Memory B cell (primary cell): ENCODE data around the gene NECTIN1.

Source experiments
- ATAC-seq: fragments of 150-1000 bp; cut with Tn5 transposase; 2 replicates; pipeline ENCODE4 v1.10.0; 2021; ENCODE audit warnings: low read depth, mild to moderate bottlenecking, moderate library complexity
- DNase-seq, 2 donors: peaks; one replicate each; pipeline ENCODE4 v3.0.0; 2022; ENCODE audit warnings: low spot score in 2 of 2
- H3K27ac Mint-ChIP-seq: one replicate; pipeline ENCODE4 v1.8.0; 2022; ENCODE audit warnings: mild to moderate bottlenecking, moderate library complexity, mixed read lengths
- H3K27me3 Mint-ChIP-seq: one replicate; pipeline ENCODE4 v1.8.0; 2022; ENCODE audit warnings: mixed read lengths
- H3K36me3 Mint-ChIP-seq: one replicate; pipeline ENCODE4 v1.8.0; 2022; ENCODE audit warnings: mild to moderate bottlenecking, mixed read lengths
- H3K4me1 Mint-ChIP-seq: one replicate; pipeline ENCODE4 v1.8.0; 2022; ENCODE audit warnings: mixed read lengths
- H3K4me3 Mint-ChIP-seq: one replicate; pipeline ENCODE4 v1.8.0; 2022; ENCODE audit warnings: mild to moderate bottlenecking, moderate library complexity, mixed read lengths
- H3K9me3 Mint-ChIP-seq: one replicate; pipeline ENCODE4 v1.8.0; 2022; ENCODE audit warnings: mixed read lengths

NECTIN1 gene

DNA sequence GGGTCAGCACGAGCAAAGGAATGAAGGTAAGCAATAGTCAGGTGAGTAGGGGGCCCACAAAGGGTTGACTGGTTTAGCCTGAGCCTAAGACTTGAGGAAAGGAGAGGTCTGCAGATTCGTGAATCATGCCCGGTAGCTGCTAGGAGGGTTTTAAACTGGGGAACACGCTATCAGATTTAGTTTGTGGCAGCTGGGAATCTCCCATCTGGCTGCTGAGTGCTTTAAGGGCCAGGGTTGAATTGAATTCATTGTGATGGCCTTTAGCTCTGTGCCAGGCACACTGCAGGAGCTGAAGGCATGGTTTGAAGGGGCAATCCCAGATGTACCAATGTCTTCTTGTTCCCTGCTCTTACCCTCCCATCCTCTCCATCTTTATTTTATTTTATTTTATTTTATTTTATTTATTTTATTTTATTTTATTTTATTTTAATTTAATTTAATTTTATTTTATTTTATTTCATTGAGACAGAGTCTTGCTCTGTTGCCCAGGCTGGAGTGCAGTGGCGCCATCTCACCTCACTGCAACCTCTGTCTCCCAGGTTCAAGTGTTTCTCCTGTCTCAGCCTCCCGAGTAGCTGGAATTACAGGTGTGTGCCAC is 1.9 kb upstream of the NECTIN1 start:
- Mint-ChIP-seq H3K27ac (no peak overlapping the region), H3K36me3 (no peaks in the 10 kb centered on the region), H3K27me3 (peaks cover 24% of the 10 kb centered on the region), H3K9me3 (no peaks in the 10 kb centered on the region), H3K4me1 (peaks cover 14% of the 10 kb centered on the region), H3K4me3 (no peak overlapping the region)
- ATAC-seq, result no peak
- DNase-seq, result no peak

DNA sequence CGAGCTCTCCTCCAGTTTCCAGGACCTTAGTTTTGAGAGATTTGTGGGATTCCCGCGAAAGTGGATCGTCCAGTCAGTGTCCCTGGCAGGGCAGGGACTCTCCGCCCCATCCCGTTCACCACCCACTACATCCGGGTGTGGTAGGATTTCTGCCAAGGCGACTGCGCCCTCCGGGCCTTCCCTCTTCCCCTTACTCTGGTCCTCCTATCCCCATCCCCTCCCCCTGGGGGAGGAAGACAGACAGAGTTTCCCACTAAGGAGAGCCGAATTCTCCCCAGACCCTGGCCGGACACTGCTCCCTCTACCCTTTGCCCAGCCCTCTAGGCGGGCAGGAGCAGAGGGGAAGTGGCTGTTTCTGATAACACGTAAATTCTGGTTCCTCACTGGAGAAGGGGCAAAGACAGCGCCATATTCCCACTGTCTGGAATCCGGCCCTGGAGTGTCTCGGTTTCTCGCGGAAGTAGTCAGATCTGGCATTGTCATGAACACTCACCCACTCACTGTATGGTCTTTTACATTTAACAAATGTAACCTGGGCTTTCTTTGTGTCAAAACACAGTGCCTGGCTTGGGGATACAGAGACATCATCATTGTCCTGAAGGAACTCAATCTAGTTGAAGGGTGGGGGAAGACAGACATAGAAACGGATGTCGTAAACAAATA is 1.1 kb upstream of the NECTIN1 start:
- peaks cover 19% of the 10 kb centered on the region for H3K4me1 Mint-ChIP-seq
- no peaks in the 10 kb centered on the region for H3K9me3 Mint-ChIP-seq
- H3K4me3 Mint-ChIP-seq, result peak overlapping the region; percentile 83
- peak overlapping the region; percentile 49 for H3K27ac Mint-ChIP-seq
- no peaks in the 10 kb centered on the region for H3K36me3 Mint-ChIP-seq
- DNase-seq (no peak), ATAC-seq (no peak)
- H3K27me3 Mint-ChIP-seq, result peaks cover 20% of the 10 kb centered on the region

DNA sequence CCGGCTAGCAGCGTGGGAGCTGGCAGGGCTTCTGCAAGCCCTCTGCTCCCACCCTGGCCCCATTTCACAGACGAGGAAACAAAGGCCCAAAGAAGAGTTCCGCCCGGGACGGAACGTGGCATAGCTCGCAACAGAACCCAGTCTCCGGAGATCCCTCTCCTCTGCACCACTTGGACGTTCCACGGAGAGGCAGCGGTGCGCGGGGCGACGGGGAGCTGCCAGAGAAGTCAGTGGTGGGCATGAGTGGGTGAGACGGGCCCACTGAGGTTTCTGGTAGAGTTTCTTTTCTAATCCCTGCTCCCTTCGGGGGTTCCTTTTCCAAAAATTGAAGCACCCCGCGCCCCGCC is 554 bp upstream of the NECTIN1 start:
- Mint-ChIP-seq H3K36me3 (no peaks in the 10 kb centered on the region), H3K4me1 (peaks cover 19% of the 10 kb centered on the region), H3K27me3 (peaks cover 20% of the 10 kb centered on the region), H3K9me3 (no peaks in the 10 kb centered on the region), H3K4me3 (peak overlapping the region; percentile 83), H3K27ac (no peak overlapping the region)
- ATAC-seq (peak; percentile 17), DNase-seq (no peak)

DNA sequence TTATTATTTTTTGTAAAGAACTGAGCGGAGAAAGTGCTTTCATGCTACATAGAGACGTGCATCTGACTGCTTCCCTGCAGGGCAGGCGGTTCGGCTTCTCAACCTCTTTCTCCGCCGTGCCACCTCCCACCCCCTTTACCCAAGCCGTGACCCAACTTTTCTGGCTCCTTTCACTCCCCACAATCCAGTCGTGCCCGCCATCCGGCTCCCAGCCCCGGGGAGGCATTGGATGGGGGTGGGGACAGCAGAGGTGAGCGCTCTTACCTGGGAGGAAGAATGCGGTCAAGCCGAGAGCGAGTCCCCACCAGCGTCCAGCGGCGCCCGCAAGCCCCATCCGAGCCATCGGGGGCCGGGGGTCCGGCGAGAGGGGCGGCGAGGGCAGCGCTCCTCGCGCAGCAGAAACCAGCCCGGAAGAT is 781 bp downstream of the NECTIN1 start:
- H3K36me3 Mint-ChIP-seq, result no peaks in the 10 kb centered on the region
- peak overlapping the region; percentile 90 for H3K4me3 Mint-ChIP-seq
- H3K27ac Mint-ChIP-seq, result peak overlapping the region; percentile 31
- peak in 1 of 2 donors; percentile 29 for DNase-seq
- peaks cover 12% of the 10 kb centered on the region for H3K27me3 Mint-ChIP-seq
- no peaks in the 10 kb centered on the region for H3K9me3 Mint-ChIP-seq
- no peak for ATAC-seq
- peaks cover 19% of the 10 kb centered on the region for H3K4me1 Mint-ChIP-seq

DNA sequence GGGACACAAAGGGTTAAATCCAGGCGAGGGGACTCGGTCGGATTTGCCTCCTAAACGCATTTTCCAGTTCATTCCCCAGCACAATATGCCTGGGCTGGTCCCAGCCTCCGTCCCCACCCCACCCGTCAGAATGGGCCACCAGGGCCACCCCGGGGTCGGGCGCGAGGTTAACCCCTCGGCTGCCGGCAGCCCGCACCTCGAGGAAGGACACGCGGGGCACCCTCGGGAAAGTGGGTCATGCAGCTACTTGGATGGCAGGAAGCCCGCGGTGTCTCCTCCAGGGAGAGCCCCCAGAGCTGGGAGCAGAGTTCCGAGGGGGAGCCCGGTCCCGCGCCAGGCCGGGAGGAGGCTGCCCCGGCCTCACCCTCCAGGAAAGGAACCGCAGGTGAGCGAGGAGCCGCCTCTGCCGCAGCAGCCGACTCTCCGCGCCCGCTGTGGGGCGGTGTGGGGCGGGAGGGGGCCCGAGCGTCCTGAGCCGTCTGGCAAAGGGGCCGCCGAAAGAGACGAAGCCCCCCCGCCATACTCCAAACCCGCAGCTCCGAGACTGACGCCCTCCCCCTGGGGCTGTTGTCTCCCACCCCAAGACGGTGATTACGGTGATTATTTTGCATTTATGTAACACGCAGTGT is 1.4 kb downstream of the NECTIN1 start:
- Mint-ChIP-seq H3K9me3 (no peaks in the 10 kb centered on the region), H3K27me3 (peaks cover 12% of the 10 kb centered on the region)
- peak in 1 of 2 donors; percentile 41 for DNase-seq

DNA sequence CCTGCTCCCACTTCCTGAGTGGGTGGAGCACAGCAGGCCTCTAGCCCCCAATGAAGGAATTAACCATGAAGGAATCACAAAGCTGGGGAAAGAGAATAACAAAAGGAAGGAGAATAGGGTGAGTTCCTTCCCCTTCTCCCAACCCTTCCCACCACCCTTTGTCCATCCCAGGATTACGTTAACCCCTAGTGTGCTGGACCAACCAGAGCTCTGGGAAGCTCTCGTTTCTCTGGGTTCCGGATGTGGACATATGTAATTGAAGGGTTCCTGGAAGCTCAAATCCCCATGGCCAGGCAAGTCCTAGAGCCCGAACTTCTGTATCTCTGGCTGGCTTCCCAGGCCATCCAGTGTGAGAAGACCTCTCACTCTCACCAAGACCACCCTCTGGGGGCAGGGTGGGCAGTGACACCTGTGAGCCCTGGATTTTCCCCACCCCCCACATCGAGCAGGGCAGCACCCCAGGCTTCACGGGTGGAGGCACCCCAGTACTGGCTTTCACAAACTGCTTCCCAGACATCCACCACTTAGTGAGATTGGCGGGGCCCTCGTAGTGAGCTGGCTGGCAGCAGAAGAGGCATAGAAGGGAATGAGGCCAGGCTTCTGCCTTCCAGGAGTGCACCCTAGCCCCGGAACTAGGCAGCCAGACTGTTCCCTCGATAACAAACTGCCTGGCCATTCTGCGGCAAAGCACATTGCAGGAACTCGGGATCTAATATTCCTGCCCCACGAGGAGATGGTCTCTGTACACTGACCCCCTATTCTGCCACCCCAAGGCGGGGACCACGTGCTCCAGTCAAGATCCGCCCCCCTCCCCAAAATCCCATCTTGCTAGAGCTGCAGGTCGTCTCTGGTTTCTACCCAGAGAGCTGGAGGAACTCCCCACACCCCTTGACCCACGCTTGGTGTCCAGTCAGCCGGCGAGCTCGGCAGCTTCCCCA is 2.1 kb downstream of the NECTIN1 start:
- no peak for ATAC-seq
- Mint-ChIP-seq H3K27me3 (peaks cover 13% of the 10 kb centered on the region), H3K9me3 (no peaks in the 10 kb centered on the region), H3K4me3 (peak overlapping the region; percentile 28), H3K27ac (no peak overlapping the region), H3K36me3 (no peaks in the 10 kb centered on the region), H3K4me1 (peaks cover 19% of the 10 kb centered on the region)
- no peak for DNase-seq

More for the DNA sequence above, 1.4 kb downstream of the NECTIN1 start:
- Mint-ChIP-seq H3K36me3 (no peaks in the 10 kb centered on the region), H3K4me1 (peaks cover 19% of the 10 kb centered on the region), H3K27ac (peak overlapping the region; percentile 31), H3K4me3 (peak overlapping the region; percentile 90)
- ATAC-seq, result no peak

DNA sequence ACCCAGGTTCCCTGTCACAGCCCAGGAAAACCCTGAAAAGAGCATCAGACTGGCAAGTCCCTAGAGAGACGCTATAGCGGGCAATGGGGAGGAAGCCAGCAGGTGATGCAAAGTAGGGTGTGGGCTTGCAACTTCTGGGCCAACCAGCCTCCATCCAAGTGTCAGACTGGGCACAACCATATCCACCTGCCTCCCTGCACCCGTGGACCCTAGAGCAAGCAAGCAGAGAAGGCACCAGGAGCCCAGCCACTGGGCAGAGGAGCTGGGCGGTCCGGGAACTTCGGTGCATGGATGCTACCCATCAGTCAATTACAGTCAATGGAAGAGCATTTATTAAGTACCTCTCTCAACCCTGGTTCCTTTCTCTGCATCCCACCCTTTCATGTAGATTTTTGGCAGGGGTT is 2.8 kb downstream of the NECTIN1 start:
- Mint-ChIP-seq H3K27ac (no peak overlapping the region), H3K9me3 (no peaks in the 10 kb centered on the region), H3K36me3 (no peaks in the 10 kb centered on the region), H3K4me3 (peak overlapping the region; percentile 53), H3K27me3 (peaks cover 11% of the 10 kb centered on the region), H3K4me1 (peaks cover 19% of the 10 kb centered on the region)
- DNase-seq, result peak in 1 of 2 donors; percentile 26
- ATAC-seq, result no peak

DNA sequence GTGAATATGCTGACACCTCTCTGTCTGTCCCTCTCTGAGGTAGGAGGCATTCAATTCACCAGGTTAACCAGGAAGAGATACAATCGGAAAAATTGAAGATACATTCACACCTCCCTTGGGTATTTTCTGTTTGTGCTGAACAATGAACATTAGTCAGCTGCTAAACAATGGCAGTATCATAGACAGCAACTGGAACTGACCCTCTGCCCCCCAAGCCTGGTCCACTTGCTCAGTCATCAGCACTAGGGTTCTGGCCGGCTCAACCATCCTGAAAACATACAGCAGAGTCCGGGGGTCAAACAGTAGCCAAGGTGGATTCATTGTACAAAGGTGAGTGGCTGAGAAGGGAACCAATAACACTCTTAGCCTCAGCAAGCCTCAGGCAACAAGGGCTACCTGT is 4.0 kb downstream of the NECTIN1 start:
- H3K27ac Mint-ChIP-seq, result no peak overlapping the region
- ATAC-seq (no peak), DNase-seq (no peak)
- no peaks in the 10 kb centered on the region for H3K9me3 Mint-ChIP-seq
- no peak overlapping the region for H3K4me3 Mint-ChIP-seq
- H3K4me1 Mint-ChIP-seq, result peaks cover 17% of the 10 kb centered on the region
- H3K36me3 Mint-ChIP-seq, result no peaks in the 10 kb centered on the region
- H3K27me3 Mint-ChIP-seq, result peaks cover 6% of the 10 kb centered on the region

DNA sequence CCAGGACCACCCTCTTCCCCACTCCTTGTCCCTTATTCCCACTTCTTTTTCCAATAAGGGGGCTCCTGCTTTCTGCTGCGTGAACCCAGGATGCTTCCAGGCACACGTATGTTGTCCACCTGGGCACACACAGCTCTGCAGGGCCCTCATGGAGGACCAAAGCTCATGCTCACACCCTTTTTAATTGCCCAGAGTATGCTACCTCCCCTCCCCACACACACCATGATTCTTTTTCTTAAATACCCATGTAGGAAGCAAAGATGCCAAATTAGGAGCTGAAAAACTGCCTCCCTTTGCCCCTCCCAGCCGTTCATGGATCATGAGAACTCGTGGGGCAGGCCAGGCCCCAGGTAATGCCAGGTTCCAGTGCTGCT is 5.1 kb downstream of the NECTIN1 start:
- no peaks in the 10 kb centered on the region for H3K36me3 Mint-ChIP-seq
- peaks cover 9% of the 10 kb centered on the region for H3K27me3 Mint-ChIP-seq
- ATAC-seq (no peak), DNase-seq (no peak)
- peaks cover 15% of the 10 kb centered on the region for H3K4me1 Mint-ChIP-seq
- no peak overlapping the region for H3K27ac Mint-ChIP-seq
- no peak overlapping the region for H3K4me3 Mint-ChIP-seq
- H3K9me3 Mint-ChIP-seq, result no peaks in the 10 kb centered on the region

DNA sequence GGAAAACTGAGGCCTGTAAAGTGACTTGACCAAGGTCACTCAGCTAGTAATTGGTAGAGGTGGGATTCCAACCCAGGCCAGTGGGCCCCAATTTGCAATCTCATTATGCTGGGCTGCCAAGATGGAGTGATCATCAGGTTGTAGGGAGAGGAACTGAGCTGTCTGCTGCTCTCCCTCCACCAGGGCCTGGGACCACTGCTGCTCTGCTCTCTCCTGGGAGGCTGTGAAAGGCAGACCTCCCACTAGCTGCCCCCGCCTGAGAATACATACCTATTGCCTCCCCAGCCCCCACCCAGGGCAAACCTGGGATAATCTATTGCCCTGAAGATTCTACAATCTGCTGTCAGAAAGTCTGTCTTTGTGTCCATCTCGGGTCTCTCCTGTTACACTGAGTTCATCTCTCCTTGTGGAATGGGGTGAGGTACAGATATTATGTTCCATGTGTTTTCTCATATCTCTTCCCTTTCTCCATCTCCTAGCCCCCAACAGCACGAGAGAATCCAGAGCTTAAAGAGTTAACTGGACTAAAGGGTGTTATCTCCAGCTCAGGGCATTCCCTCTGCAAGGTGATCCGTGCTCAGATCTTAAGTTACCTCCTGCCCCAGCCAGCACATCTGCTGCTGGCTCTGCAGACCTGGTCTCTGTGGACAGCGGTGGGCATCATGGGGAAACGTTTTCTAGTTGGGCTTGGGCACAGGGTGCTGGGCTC is 5.6 kb downstream of the NECTIN1 start:
- no peak for DNase-seq
- Mint-ChIP-seq H3K4me3 (no peak overlapping the region), H3K27ac (no peak overlapping the region), H3K36me3 (no peaks in the 10 kb centered on the region), H3K4me1 (peaks cover 15% of the 10 kb centered on the region), H3K9me3 (no peaks in the 10 kb centered on the region), H3K27me3 (peaks cover 9% of the 10 kb centered on the region)
- ATAC-seq, result no peak

DNA sequence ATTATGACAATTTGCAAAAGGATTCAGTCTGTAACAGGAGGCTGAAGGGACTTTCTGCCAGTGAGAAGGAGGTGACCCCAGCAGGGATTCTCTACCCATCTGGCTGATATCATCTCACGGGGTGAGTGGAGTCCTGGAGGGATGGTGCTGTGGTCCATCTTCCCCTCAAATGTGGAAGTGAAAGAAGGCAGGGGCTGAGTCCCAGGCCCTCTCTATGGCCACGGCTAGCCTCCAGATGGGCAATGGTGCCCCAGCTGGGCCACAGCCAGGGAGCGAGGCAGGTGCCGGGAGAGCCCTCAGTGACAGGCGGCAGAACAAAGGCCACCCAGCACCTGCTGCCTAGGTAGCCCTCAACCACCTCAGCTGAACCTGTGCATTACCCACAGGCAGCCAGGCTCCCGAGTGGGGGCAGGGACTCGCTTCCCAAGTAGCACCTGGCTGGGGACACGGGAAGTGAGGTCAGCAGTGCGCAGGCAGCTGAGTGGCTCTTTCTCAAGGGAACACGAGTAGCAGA is 6.7 kb downstream of the NECTIN1 start:
- H3K4me3 Mint-ChIP-seq, result no peak overlapping the region
- H3K9me3 Mint-ChIP-seq, result no peaks in the 10 kb centered on the region
- peaks cover 9% of the 10 kb centered on the region for H3K27me3 Mint-ChIP-seq
- ATAC-seq (no peak), DNase-seq (no peak)
- no peak overlapping the region for H3K27ac Mint-ChIP-seq
- H3K4me1 Mint-ChIP-seq, result peaks cover 10% of the 10 kb centered on the region
- no peaks in the 10 kb centered on the region for H3K36me3 Mint-ChIP-seq

DNA sequence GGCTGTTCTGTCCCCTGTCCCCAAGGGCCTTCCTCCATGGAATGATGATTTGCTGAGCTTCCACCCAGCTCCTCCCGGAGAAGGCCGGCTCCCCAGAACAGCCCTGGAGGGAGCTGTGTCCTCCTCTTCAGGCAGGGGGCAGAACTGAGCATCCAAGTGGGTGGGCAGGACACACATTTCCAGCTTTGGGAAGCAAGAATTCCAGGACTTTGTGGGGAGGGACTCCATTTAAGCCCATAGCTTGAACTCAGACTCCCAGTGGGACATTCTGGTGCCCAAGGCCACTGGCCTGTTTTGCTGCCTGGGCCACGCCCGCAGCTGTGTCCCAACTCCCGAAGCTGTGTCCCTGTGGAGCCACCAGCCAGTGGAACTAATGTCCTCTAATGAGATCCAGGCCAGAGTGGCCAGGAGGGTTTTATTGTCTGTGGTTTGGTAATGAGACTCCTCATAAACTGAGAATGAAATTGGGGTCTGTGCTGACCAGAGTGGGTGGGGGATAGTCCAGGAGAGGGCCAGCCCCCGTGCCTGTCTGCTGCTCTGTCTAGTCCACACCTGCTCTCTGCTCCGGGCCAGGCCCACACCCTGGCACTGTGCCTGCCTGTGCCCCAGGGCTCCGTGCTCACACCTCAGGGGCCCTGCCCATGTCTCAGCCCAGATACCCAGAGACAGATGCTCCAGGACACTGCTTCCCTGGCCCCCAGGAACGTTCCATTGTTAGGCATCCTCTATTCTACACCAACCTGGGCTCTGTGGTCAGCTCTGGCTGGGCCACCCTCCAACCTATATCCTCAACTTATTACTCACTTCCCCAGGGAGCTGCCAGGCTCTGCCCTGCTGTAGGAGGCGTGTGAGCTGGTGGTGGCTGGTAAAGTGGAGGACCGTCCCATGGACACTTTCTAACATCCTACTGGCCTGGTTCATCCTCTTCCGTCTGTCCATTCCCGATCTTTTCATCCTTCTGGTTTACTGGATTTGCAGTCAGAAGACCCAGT is 7.6 kb downstream of the NECTIN1 start:
- Mint-ChIP-seq H3K9me3 (no peaks in the 10 kb centered on the region), H3K4me1 (peaks cover 10% of the 10 kb centered on the region), H3K27ac (no peak overlapping the region), H3K36me3 (no peaks in the 10 kb centered on the region), H3K27me3 (peaks cover 11% of the 10 kb centered on the region), H3K4me3 (no peak overlapping the region)
- ATAC-seq (no peak), DNase-seq (no peak)
